Smooth muscle cell (in vitro differentiated cells): ENCODE measurements around the gene DUSP15. TPM values are rescaled to one million over a fixed set of nuclear protein-coding genes. Genes with fewer than 3 reads are reported as not detected.

Source experiments
- DNase-seq: peaks from one replicate; lab custom pipeline; 2025; ENCODE audit not compliant: unreplicated experiment; lab: John Stamatoyannopoulos, UW
- H2AFZ ChIP-seq: fragments of 200-600 bp; sonication (generic); 2 replicates; pipeline ENCODE4 v1.6.0; 2016; ENCODE audit warnings: antibody characterized with exemption, low read depth, mild to moderate bottlenecking
- H3F3A ChIP-seq: fragments of 200-600 bp; sonication (generic); 2 replicates; pipeline ENCODE4 v1.6.0; 2017; ENCODE audit warnings: antibody characterized with exemption, low read depth
- H3K27ac ChIP-seq: fragments of 200-600 bp; sonication (generic); 2 replicates; pipeline ENCODE4 v1.5.1; 2016; ENCODE audit warnings: low read depth, mild to moderate bottlenecking
- H3K27me3 ChIP-seq: fragments of 200-600 bp; sonication (generic); 2 replicates; pipeline ENCODE4 v1.6.1; 2016; ENCODE audit warnings: low read depth, mild to moderate bottlenecking
- H3K36me3 ChIP-seq: fragments of 200-600 bp; sonication (generic); 2 replicates; pipeline ENCODE4 v1.5.1; 2016; ENCODE audit warnings: low read depth
- H3K4me1 ChIP-seq: fragments of 200-600 bp; sonication (generic); 2 replicates; pipeline ENCODE4 v1.5.1; 2016; ENCODE audit warnings: low read depth
- H3K4me2 ChIP-seq: fragments of 200-600 bp; sonication (generic); 2 replicates; pipeline ENCODE4 v1.6.0; 2016; ENCODE audit warnings: mild to moderate bottlenecking
- H3K4me3 ChIP-seq: fragments of 200-600 bp; sonication (generic); 2 replicates; pipeline ENCODE4 v1.5.1; 2016; ENCODE audit warnings: mild to moderate bottlenecking
- H3K79me2 ChIP-seq: fragments of 200-600 bp; sonication (generic); 2 replicates; pipeline ENCODE4 v1.6.0; 2016; ENCODE audit warnings: low read depth, mild to moderate bottlenecking
- H3K9ac ChIP-seq: fragments of 200-600 bp; sonication (generic); 2 replicates; pipeline ENCODE4 v1.6.0; 2016; ENCODE audit warnings: low read depth
- H3K9me3 ChIP-seq: fragments of 200-600 bp; sonication (generic); replicated peaks from 2 replicates; pipeline ENCODE4 v1.5.1; 2016; ENCODE audit warnings: low read depth
- H4K20me1 ChIP-seq: fragments of 200-600 bp; sonication (generic); 2 replicates; pipeline ENCODE4 v1.6.0; 2016; ENCODE audit warnings: low read depth
- WGBS: methylation state at CpG from one replicate; pipeline ENCODE4 v1.1.7; 2016; ENCODE audit warnings: low lambda C conversion rate; 5-methylcytosine and 5-hydroxymethylcytosine counted together
- polyA plus RNA-seq: library from polyadenylated mRNA; unstranded; fragments of >200 nt; fragmentation: Nextera tagmentation; extraction: Ambion mirVana; gene quantifications from 2 replicates; pipeline ENCODE4 v1.2.1, GENCODE V29; 2016
- total RNA-seq: library from RNA; depleted of rRNA; stranded (reverse); fragments of >200 nt; gene quantifications from 2 replicates; pipeline ENCODE4 v1.2.3, GENCODE V29; 2014
- TF ChIP-seq, protein P1 (sequence below): fragments of 200-600 bp; sonication (generic); IDR thresholded peaks from 2 replicates; pipeline ENCODE4 v1.5.1; 2017; ENCODE audit warnings: borderline replicate concordance, mild to moderate bottlenecking, antibody characterized with exemption; ENCODE audit not compliant: insufficient read depth, poor library complexity, severe bottlenecking

The DUSP15 gene
- total and polyA plus RNA-seq, 2 experiments from 2014 or later, result 6.2 to 10.2 TPM

DNA sequence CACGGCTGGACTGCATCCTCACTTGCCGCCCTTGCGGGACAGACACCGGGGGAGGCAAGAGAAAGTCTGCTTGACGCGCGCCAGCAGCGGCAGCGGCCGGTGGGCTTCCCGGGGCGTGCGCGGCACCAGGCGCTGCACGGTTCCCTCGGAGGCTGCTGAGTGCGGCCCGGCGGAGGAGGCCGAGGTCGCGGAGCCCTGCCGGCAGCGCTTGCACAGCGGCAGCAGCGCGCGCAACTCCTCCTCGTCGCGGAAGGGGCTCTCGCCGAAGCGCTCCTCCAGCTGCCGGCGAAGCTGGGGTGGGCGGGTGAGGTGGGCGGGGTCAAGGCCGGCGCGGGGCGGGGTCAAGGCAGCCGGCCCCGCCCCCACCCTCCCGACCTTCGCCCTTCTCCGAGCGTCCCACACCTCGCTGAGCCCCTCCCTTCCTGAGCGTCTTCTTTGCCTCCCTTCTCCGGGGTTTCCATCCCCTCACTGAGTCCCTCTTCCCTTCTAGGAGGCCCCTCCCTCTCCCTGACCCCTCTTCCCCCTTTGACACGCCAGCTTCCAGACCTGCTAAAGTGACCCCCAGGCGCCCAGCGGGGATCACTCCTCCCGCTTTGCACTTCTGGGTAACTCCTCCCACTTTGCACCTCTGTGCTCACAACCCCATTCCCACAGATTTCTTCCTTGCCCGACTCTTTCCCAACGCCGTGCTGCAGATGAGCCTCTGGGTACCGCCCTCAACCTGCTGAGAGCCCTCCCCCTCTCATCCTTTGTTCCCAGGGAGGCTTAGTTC lies 8.8 kb downstream of the DUSP15 start:
- Histone ChIP-seq H3K4me1 (peaks cover 12% of the 10 kb centered on the region), H3K36me3 (no peaks in the 10 kb centered on the region), H3K4me2 (peak overlapping the region; percentile 100), H2AFZ (peak overlapping the region; percentile 98), H3K27ac (no peak overlapping the region), H3K27me3 (peaks cover 22% of the 10 kb centered on the region), H4K20me1 (no peaks in the 10 kb centered on the region), H3K79me2 (no peaks in the 10 kb centered on the region), H3F3A (no peaks in the 10 kb centered on the region), H3K4me3 (peak overlapping the region; percentile 81), H3K9me3 (no peaks in the 10 kb centered on the region), H3K9ac (peak overlapping the region; percentile 20)
- WGBS, result 4% methylated on average over 48 of the region's 60 CpGs
- TF ChIP-seq, protein P1, sequence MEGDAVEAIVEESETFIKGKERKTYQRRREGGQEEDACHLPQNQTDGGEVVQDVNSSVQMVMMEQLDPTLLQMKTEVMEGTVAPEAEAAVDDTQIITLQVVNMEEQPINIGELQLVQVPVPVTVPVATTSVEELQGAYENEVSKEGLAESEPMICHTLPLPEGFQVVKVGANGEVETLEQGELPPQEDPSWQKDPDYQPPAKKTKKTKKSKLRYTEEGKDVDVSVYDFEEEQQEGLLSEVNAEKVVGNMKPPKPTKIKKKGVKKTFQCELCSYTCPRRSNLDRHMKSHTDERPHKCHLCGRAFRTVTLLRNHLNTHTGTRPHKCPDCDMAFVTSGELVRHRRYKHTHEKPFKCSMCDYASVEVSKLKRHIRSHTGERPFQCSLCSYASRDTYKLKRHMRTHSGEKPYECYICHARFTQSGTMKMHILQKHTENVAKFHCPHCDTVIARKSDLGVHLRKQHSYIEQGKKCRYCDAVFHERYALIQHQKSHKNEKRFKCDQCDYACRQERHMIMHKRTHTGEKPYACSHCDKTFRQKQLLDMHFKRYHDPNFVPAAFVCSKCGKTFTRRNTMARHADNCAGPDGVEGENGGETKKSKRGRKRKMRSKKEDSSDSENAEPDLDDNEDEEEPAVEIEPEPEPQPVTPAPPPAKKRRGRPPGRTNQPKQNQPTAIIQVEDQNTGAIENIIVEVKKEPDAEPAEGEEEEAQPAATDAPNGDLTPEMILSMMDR, result peak; percentile 2
- no peak for DNase-seq

DNA sequence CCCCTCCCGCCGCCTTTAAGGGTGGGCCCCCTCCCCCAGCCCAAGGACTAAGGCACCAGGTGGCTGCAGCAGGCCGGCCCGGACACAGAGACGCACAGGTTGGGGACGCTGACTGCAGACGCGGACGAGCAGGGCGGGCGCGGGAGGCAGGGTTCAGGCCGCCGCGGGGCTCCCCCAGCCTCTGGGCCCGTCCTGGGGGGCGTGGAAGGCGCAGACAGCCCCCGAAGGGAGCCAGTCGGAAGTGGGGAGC lies 9.3 kb downstream of the DUSP15 start:
- Histone ChIP-seq H3K36me3 (no peaks in the 10 kb centered on the region), H3K27me3 (peaks cover 27% of the 10 kb centered on the region), H3K4me2 (peak overlapping the region; percentile 100), H4K20me1 (no peaks in the 10 kb centered on the region), H3K4me3 (peak overlapping the region; percentile 81), H3K4me1 (peaks cover 12% of the 10 kb centered on the region), H3F3A (no peaks in the 10 kb centered on the region), H3K9ac (peak overlapping the region; percentile 20), H2AFZ (peak overlapping the region; percentile 98), H3K79me2 (no peaks in the 10 kb centered on the region), H3K27ac (no peak overlapping the region), H3K9me3 (no peaks in the 10 kb centered on the region)
- no peak for DNase-seq
- 0% methylated on average over 16 of the region's 20 CpGs for WGBS
- TF ChIP-seq, protein P1, result peak; percentile 8

DNA sequence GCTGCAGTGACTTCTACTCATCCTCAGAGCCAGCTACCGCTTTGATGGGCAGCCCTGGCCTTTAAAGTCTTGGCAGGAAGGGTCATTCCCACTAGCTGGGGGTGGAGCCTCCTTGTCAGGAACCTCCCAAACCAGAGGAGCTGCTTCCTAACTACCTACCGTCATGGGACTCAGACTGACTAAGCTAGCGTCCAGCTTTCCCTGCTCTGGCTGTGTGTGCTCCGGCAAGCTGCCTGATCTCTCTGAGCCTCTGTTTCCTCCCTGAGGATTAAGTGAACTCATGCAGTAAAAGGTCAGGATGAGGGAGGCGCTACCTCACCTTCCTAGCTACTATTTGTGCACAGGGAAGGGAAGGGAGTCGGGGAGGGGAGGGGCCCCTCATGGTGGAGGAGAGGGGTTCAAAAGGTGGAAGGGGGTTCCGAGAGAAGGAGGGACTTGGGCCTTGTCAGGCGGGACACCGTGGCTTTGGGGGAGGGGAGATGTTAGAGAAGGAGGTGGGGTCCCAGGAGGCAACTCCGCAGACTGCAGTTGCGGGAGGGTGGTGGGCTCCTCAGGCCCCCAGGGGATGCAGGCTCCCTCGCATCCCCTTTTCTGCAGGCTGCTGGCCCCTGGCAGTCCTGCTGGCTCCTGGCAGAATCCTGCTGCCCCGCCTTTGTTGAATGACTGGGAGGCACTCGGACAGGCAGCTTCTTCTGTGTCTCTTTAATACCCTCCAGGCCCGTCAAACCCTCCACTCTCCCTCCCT lies 9.8 kb downstream of the DUSP15 start:
- H3K27me3 ChIP-seq, result peaks cover 32% of the 10 kb centered on the region
- peak overlapping the region; percentile 100 for H3K4me2 ChIP-seq
- DNase-seq, result no peak
- no peaks in the 10 kb centered on the region for H3F3A ChIP-seq
- no peaks in the 10 kb centered on the region for H3K79me2 ChIP-seq
- H2AFZ ChIP-seq, result peak overlapping the region; percentile 98
- H3K9me3 ChIP-seq, result no peaks in the 10 kb centered on the region
- peak overlapping the region; percentile 20 for H3K9ac ChIP-seq
- TF ChIP-seq, protein P1, result no peak
- no peak overlapping the region for H3K27ac ChIP-seq
- 11% methylated on average over 15 of the region's 15 CpGs for WGBS
- H4K20me1 ChIP-seq, result no peaks in the 10 kb centered on the region
- H3K4me3 ChIP-seq, result peak overlapping the region; percentile 81
- peaks cover 12% of the 10 kb centered on the region for H3K4me1 ChIP-seq
- H3K36me3 ChIP-seq, result no peaks in the 10 kb centered on the region
